Measurements from ENCODE around the gene RGP1.
A peak's percentile ranks its signal among the peaks of the same experiment; 100 is the strongest.

The RGP1 gene

GRCh38 chr9:35771075-35771433 lies 22.0 kb downstream of the RGP1 start:
- Histone ChIP-seq H3K4me3 (ENCODE audit: low read depth, low read length) (no peak overlapping the region), H3K27ac (ENCODE audit: extremely low read depth, low read depth, low read length) (no peak overlapping the region), H3K9me3 (ENCODE audit: control insufficient read depth, insufficient read depth, low read depth, low read length) (no peaks in the 10 kb centered on the region), H3K4me1 (ENCODE audit: control insufficient read depth, insufficient read depth, low read length) (peaks cover 18% of the 10 kb centered on the region), H3K36me3 (ENCODE audit: control insufficient read depth in 2 of 2, insufficient read depth in 1 of 2, low read length in 2 of 2) (no peaks in the 10 kb centered on the region)
- TF ChIP-seq WT1 (tag by site-specific recombination; IDR thresholded peaks at IDR 0.05) (no peak), TSHZ1 (tag by site-specific recombination; IDR thresholded peaks at IDR 0.05; ENCODE audit: borderline replicate concordance) (no peak), ZNF600 (tag by site-specific recombination; IDR thresholded peaks at IDR 0.05) (0 out of 2 replicates have a peak, but pooled peaks have one; percentile 9), ZNF239 (tag by site-specific recombination; IDR thresholded peaks at IDR 0.05) (no peak), PRDM1 (tag by site-specific recombination; IDR thresholded peaks at IDR 0.05) (no peak), ZNF629 (tag by site-specific recombination; IDR thresholded peaks at IDR 0.05) (no peak), REPIN1 (tag by site-specific recombination; IDR thresholded peaks at IDR 0.05; ENCODE audit: low read depth) (no peak)
- POLR2A ChIA-PET: interaction anchor here (0.5 kb wide), 1 partner anchor 795 kb away, joined by 4 read pairs; no protein-coding TSS in a partner anchor
- CTCF ChIA-PET: interaction anchor here (0.6 to 2.8 kb wide), 8 partner anchors 10 to 184 kb away, joined by 3 to 18 read pairs (median 3); no protein-coding TSS in a partner anchor

GRCh38 chr9:35771534-35771933 lies 22.4 kb downstream of the RGP1 start:
- H3K27ac ChIP-seq (ENCODE audit: extremely low read depth, low read depth, low read length): no peak overlapping the region
- peaks cover 18% of the 10 kb centered on the region for H3K4me1 ChIP-seq (ENCODE audit: control insufficient read depth, insufficient read depth, low read length)
- POLR2A ChIA-PET: no interaction called here
- H3K9me3 ChIP-seq (ENCODE audit: control insufficient read depth, insufficient read depth, low read depth, low read length): no peaks in the 10 kb centered on the region
- H3K36me3 ChIP-seq (ENCODE audit: control insufficient read depth in 2 of 2, insufficient read depth in 1 of 2, low read length in 2 of 2): no peaks in the 10 kb centered on the region
- TF ChIP-seq PRDM6 (tag by site-specific recombination; IDR thresholded peaks at IDR 0.05) (peak; percentile 84), ZNF174 (tag by site-specific recombination; IDR thresholded peaks at IDR 0.05) (no peak)
- no peak overlapping the region for H3K4me3 ChIP-seq (ENCODE audit: low read depth, low read length)
- CTCF ChIA-PET: interaction anchor here (0.6 to 2.8 kb wide), 6 partner anchors 10 to 183 kb away, joined by 3 to 18 read pairs (median 4); no protein-coding TSS in a partner anchor

GRCh38 chr9:35771943-35772342 lies 22.9 kb downstream of the RGP1 start:
- CTCF ChIA-PET: interaction anchor here (0.9 to 2.8 kb wide), 6 partner anchors 10 to 183 kb away, joined by 3 to 18 read pairs (median 4); no protein-coding TSS in a partner anchor
- Histone ChIP-seq H3K9me3 (ENCODE audit: control insufficient read depth, insufficient read depth, low read depth, low read length) (no peaks in the 10 kb centered on the region), H3K27ac (ENCODE audit: extremely low read depth, low read depth, low read length) (no peak overlapping the region), H3K4me3 (ENCODE audit: low read depth, low read length) (no peak overlapping the region), H3K36me3 (ENCODE audit: control insufficient read depth in 2 of 2, insufficient read depth in 1 of 2, low read length in 2 of 2) (no peaks in the 10 kb centered on the region), H3K4me1 (ENCODE audit: control insufficient read depth, insufficient read depth, low read length) (peaks cover 18% of the 10 kb centered on the region)
- POLR2A ChIA-PET: no interaction called here
- TF ChIP-seq ZNF639 (tag by site-specific recombination; IDR thresholded peaks at IDR 0.05) (no peak), HIC1 (tag by site-specific recombination; IDR thresholded peaks at IDR 0.05) (no peak), ZNF621 (tag by site-specific recombination; IDR thresholded peaks at IDR 0.05) (no peak), ZNF174 (tag by site-specific recombination; IDR thresholded peaks at IDR 0.05) (no peak), PRDM6 (tag by site-specific recombination; IDR thresholded peaks at IDR 0.05) (0 out of 2 replicates have a peak, but pooled peaks have one; percentile 2), ZNF426 (tag by site-specific recombination; IDR thresholded peaks at IDR 0.05) (no peak), SP2 (tag by site-specific recombination; IDR thresholded peaks at IDR 0.05) (no peak), ZNF660 (tag by site-specific recombination; IDR thresholded peaks at IDR 0.05) (no peak), ZNF548 (tag by site-specific recombination; IDR thresholded peaks at IDR 0.05) (no peak), ZNF513 (tag by site-specific recombination; IDR thresholded peaks at IDR 0.05) (peak; percentile 28; the same call in 1 of the 2 replicates)

Data from HEK293 (cell line).